ENCODE data around the gene NXPE2. TPM values are rescaled to one million over a fixed set of nuclear protein-coding genes. Genes with fewer than 3 reads are reported as not detected.
"Not testable (repeated sequence)": the region's sequence is repeated elsewhere in the genome, so short reads cannot be mapped to it uniquely, and the experiment has no call there.

NXPE2 gene
- not detected for polyA plus RNA-seq

DNA sequence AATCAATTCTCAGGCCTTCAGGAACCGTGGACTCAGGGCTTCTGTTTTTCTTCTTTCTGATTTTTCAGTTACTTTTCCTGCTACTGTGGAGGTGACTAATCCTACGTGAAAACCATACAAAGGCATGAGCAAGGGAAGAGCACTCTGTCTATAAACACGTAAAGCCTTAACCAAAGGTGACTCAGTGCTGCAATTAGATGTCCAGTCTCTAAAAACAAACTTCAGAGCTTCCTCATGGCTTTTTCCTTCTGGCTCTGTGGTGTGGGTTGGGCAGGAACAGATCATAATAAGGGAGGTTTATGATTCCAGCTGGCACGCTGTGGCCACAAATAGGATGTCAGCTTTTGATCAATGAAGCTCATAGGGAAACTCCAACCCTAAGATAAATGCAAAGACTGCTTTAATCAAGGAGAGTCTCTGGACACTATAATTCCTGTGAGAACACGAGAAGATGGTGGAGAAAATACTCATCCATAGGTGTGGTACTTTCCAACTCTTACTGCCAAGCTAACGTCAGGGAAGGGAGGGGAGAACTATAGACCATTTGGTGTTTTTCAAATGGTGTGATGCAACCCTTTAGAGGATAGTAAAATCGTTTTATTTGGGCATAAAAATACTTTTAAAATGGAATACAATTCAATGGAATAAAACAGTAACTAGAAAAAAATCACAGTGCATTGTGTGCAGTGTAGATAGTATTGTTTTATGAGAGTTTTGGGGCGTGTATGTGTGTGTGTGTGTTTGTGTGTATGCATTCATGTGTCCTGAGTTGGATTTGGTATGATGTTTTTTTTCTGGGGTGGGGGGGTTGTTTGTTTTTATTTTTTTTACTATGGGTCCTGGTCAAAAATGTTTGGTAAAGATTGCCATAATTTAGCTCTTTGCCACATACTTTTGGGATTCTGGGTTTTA is at the start of gene NXPE2:
Gene NXPE2 (plus strand): TSS at position 403 of the 912 bp plus-strand sequence. CDS start 49 bp downstream, at position 452.
- H3K27me3 ChIP-seq (ENCODE audit: control insufficient read depth in 1 of 2, insufficient read depth in 2 of 2, low read length in 2 of 2), result no peaks in the 10 kb centered on the region
- H3K27ac ChIP-seq (ENCODE audit: low read depth in 2 of 2, low read length in 1 of 2), result no peak within 1 kb of the TSS
- H3K9me3 ChIP-seq (ENCODE audit: control insufficient read depth in 2 of 2, insufficient read depth in 1 of 2, low read depth in 1 of 2, low read length in 1 of 2), result no peaks in the 10 kb centered on the region
- H3K4me1 ChIP-seq (ENCODE audit: control insufficient read depth in 2 of 2, insufficient read depth in 2 of 2, low read length in 1 of 2), result no peaks in the 10 kb centered on the region
- H3K4me3 ChIP-seq (ENCODE audit: low read depth in 1 of 2, low read length in 2 of 2), result no peak within 1 kb of the TSS
- 33 to 39% methylated on average over 8 of the region's 8 CpGs for WGBS, 2 donors
- H3K36me3 ChIP-seq (ENCODE audit: control insufficient read depth in 2 of 2, insufficient read depth in 2 of 2, low read length in 1 of 2), result no peaks in the 10 kb centered on the region

DNA sequence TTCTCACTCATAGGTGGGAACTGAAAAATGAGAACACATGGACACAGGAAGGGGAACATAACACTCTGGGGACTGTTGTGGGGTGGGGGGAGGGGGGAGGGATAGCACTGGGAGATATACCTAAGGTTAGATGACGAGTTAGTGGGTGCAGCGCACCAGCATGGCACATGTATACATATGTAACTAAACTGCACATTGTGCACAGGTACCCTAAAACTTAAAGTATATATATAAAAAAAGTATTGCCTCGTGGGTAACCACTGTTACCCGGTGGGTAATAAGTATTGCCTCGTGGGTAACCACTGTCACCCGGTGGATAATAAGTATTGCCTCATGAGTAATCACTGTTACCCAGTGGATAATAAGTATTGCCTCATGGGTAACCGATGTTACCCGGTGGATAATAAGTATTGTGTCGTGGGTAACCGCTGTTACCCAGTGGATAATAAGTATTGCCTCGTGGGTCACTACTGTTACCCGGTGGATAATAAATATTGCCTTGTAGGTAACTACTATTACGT is 46.8 kb upstream of the NXPE2 start:
- H3K36me3 ChIP-seq (ENCODE audit: control insufficient read depth in 2 of 2, insufficient read depth in 2 of 2, low read length in 1 of 2); H3K4me3 ChIP-seq (ENCODE audit: low read depth in 1 of 2, low read length in 2 of 2); H3K4me1 ChIP-seq (ENCODE audit: control insufficient read depth in 2 of 2, insufficient read depth in 2 of 2, low read length in 1 of 2); H3K9me3 ChIP-seq (ENCODE audit: control insufficient read depth in 2 of 2, insufficient read depth in 1 of 2, low read depth in 1 of 2, low read length in 1 of 2); H3K27ac ChIP-seq (ENCODE audit: low read depth in 2 of 2, low read length in 1 of 2); H3K27me3 ChIP-seq (ENCODE audit: control insufficient read depth in 1 of 2, insufficient read depth in 2 of 2, low read length in 2 of 2): not testable (repeated sequence)
- 91 to 93% methylated on average over 13 of the region's 13 CpGs for WGBS, 2 donors

DNA sequence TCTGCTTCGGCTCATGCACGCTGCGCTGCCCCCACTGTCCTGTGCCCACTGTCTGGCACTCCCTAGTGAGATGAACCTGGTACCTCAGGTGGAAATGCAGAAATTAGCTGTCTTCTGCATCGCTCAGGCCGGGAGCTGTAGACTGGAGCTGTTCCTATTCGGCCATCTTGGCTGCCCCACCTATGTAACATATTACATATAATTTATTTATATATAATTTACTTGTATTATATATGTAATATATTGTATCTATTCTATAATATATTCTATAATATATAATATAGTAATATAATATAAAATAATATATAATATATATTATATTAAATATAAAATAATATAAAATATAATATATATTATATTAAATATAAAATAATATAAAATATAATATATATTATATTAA is 38.9 kb upstream of the NXPE2 start:
- H3K4me3 ChIP-seq (ENCODE audit: low read depth in 1 of 2, low read length in 2 of 2), result not testable (repeated sequence)

DNA sequence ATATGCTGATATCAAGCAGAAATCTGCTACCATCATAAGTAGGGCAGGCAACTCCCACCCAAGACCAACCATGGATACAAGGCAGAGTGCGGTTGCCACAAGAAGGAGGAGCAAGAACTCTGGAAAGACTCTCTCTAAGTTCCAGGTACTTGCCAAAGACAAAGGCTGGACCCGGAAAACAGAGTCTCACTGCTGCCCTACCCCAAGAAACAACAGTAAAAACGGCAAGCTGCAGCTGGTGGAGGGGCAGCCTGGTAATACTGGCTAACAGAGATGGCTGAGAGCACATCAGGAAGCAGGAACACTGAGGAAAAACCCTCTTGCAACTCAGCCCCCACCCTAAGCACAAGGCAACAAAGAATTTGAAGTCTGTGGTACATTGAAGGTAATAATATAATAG is 27.7 kb upstream of the NXPE2 start:
- Histone ChIP-seq H3K27ac (ENCODE audit: low read depth in 2 of 2, low read length in 1 of 2) (no peak overlapping the region), H3K4me1 (ENCODE audit: control insufficient read depth in 2 of 2, insufficient read depth in 2 of 2, low read length in 1 of 2) (no peaks in the 10 kb centered on the region), H3K4me3 (ENCODE audit: low read depth in 1 of 2, low read length in 2 of 2) (no peak overlapping the region), H3K9me3 (ENCODE audit: control insufficient read depth in 2 of 2, insufficient read depth in 1 of 2, low read depth in 1 of 2, low read length in 1 of 2) (no peaks in the 10 kb centered on the region), H3K36me3 (ENCODE audit: control insufficient read depth in 2 of 2, insufficient read depth in 2 of 2, low read length in 1 of 2) (no peaks in the 10 kb centered on the region), H3K27me3 (ENCODE audit: control insufficient read depth in 1 of 2, insufficient read depth in 2 of 2, low read length in 2 of 2) (no peaks in the 10 kb centered on the region)
- 76 to 81% methylated on average over 3 of the region's 3 CpGs for WGBS, 2 donors

More for the DNA sequence above, 38.9 kb upstream of the NXPE2 start:
- not testable (repeated sequence) for H3K36me3 ChIP-seq (ENCODE audit: control insufficient read depth in 2 of 2, insufficient read depth in 2 of 2, low read length in 1 of 2); H3K27ac ChIP-seq (ENCODE audit: low read depth in 2 of 2, low read length in 1 of 2); H3K4me1 ChIP-seq (ENCODE audit: control insufficient read depth in 2 of 2, insufficient read depth in 2 of 2, low read length in 1 of 2); H3K9me3 ChIP-seq (ENCODE audit: control insufficient read depth in 2 of 2, insufficient read depth in 1 of 2, low read depth in 1 of 2, low read length in 1 of 2); H3K27me3 ChIP-seq (ENCODE audit: control insufficient read depth in 1 of 2, insufficient read depth in 2 of 2, low read length in 2 of 2)
- WGBS, 2 donors, result 91 to 97% methylated on average over 6 of the region's 6 CpGs

DNA sequence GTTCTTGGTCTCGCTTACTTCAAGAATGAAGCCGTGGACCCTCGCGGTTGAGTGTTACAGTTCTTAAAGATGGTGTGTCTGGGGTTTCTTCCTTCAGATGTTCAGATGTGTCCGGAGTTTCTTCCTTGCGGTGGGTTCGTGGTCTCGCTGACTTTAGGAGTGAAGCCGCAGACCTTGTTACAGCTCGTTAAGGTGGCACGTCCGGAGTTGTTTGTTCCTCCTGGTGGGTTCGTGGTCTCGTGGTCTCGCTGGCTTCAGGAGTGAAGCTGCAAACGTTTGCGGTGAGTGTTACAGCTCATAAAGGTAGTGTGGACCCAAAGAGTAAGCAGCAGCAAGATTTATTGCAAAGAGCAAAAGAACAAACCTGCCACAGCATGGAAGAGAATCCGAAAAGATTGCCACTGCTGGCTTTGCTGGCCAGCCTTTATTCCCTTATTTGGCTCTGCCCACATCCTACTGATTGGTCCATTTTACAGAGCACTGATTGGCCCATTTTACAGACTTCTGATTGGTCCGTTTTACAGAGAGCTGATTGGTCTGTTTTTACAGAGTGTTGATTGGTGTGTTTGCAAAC is 27.1 kb upstream of the NXPE2 start:
- Histone ChIP-seq H3K27me3 (ENCODE audit: control insufficient read depth in 1 of 2, insufficient read depth in 2 of 2, low read length in 2 of 2) (no peaks in the 10 kb centered on the region), H3K4me3 (ENCODE audit: low read depth in 1 of 2, low read length in 2 of 2) (no peak overlapping the region), H3K4me1 (ENCODE audit: control insufficient read depth in 2 of 2, insufficient read depth in 2 of 2, low read length in 1 of 2) (no peaks in the 10 kb centered on the region), H3K9me3 (ENCODE audit: control insufficient read depth in 2 of 2, insufficient read depth in 1 of 2, low read depth in 1 of 2, low read length in 1 of 2) (no peaks in the 10 kb centered on the region), H3K36me3 (ENCODE audit: control insufficient read depth in 2 of 2, insufficient read depth in 2 of 2, low read length in 1 of 2) (no peaks in the 10 kb centered on the region), H3K27ac (ENCODE audit: low read depth in 2 of 2, low read length in 1 of 2) (no peak overlapping the region)
- 92% methylated on average over 19 of the region's 19 CpGs for WGBS, 2 donors

DNA sequence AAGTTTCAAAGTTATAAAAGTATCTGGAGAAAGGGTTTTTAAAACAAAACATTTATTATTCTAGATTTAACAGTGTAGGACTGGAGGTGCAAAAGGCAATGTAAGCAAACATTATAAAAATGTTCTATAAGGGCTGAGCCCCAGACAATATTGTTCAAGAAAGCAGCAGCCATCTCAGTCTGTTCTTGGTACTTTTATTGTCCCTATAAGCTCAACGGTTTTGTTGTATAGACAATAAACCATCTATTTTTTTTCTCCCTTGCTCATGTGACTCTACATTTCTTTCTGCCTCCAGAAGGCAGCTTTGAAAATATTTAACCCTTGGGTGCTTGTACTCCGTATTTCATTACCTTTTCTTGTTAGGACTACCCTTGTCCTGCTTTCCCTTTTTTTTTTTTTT is 25.2 kb upstream of the NXPE2 start:
- Histone ChIP-seq H3K9me3 (ENCODE audit: control insufficient read depth in 2 of 2, insufficient read depth in 1 of 2, low read depth in 1 of 2, low read length in 1 of 2) (no peaks in the 10 kb centered on the region), H3K27ac (ENCODE audit: low read depth in 2 of 2, low read length in 1 of 2) (no peak overlapping the region), H3K36me3 (ENCODE audit: control insufficient read depth in 2 of 2, insufficient read depth in 2 of 2, low read length in 1 of 2) (no peaks in the 10 kb centered on the region), H3K27me3 (ENCODE audit: control insufficient read depth in 1 of 2, insufficient read depth in 2 of 2, low read length in 2 of 2) (no peaks in the 10 kb centered on the region), H3K4me3 (ENCODE audit: low read depth in 1 of 2, low read length in 2 of 2) (no peak overlapping the region), H3K4me1 (ENCODE audit: control insufficient read depth in 2 of 2, insufficient read depth in 2 of 2, low read length in 1 of 2) (no peaks in the 10 kb centered on the region)
- WGBS, 2 donors, result 49 to 52% methylated on average over 2 of the region's 2 CpGs

DNA sequence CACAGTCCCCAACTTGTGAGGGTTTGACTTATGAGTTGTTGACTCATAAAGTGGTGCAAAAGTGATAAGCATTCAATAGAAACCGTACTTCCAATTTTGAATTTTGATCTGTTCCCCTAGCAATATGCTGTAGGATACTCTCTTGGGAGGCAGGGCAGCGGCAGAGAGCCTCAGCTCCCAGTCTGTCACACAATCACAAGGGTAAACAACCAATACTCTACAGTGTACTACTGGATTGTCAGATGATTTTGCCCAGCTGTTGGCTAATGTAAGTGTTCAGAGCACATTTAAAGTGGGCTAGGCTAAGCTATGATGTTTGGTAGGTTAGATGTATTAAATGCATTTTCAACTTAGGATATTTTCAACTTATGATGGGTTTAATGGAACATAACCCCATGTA is 13.7 kb upstream of the NXPE2 start:
- H3K36me3 ChIP-seq (ENCODE audit: control insufficient read depth in 2 of 2, insufficient read depth in 2 of 2, low read length in 1 of 2), result no peaks in the 10 kb centered on the region
- H3K27me3 ChIP-seq (ENCODE audit: control insufficient read depth in 1 of 2, insufficient read depth in 2 of 2, low read length in 2 of 2), result no peaks in the 10 kb centered on the region
- H3K9me3 ChIP-seq (ENCODE audit: control insufficient read depth in 2 of 2, insufficient read depth in 1 of 2, low read depth in 1 of 2, low read length in 1 of 2), result no peaks in the 10 kb centered on the region
- H3K4me1 ChIP-seq (ENCODE audit: control insufficient read depth in 2 of 2, insufficient read depth in 2 of 2, low read length in 1 of 2), result no peaks in the 10 kb centered on the region
- H3K4me3 ChIP-seq (ENCODE audit: low read depth in 1 of 2, low read length in 2 of 2), result no peak overlapping the region
- H3K27ac ChIP-seq (ENCODE audit: low read depth in 2 of 2, low read length in 1 of 2), result no peak overlapping the region
- 49 to 53% methylated on average over 2 of the region's 2 CpGs for WGBS, 2 donors

DNA sequence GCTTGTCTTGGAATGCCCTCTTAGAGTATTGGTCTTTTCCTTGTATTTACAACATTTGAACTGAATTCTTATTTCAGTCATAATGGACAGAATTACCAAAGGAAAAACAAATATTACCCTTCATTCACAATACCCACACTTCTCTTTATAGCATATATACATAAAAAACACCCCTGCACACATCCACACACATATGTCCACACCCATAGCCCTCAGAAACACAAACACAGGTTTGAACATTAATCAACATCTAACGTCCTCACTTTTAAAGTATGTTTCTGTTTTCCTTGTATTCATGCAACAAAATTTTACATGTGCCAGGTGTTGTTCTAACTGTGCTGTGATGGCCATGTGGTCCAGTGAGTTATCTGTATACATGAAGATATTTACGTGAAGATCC is 11.6 kb upstream of the NXPE2 start:
- no peaks in the 10 kb centered on the region for H3K36me3 ChIP-seq (ENCODE audit: control insufficient read depth in 2 of 2, insufficient read depth in 2 of 2, low read length in 1 of 2)
- 57 to 62% methylated on average over 2 of the region's 2 CpGs for WGBS, 2 donors
- no peak overlapping the region for H3K27ac ChIP-seq (ENCODE audit: low read depth in 2 of 2, low read length in 1 of 2)

DNA sequence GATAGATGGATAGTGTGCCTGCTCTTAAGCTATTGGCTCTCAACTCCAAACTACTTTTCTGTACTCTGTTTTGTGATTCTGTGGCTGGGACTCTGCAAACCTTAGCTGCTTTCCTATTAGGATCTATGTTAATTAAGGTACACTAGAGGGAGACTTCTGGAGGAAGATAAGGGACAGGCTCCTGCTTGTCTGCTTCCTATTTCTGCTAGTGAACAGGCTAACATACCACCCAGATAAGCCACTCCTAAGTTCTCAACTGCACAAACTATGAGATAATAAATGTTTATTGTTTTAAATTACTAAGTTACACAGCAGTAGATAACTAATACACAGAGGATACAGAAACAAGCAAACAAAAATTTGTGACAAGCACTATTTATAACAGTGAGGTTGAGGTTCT is 10.2 kb upstream of the NXPE2 start:
- Histone ChIP-seq H3K27ac (ENCODE audit: low read depth in 2 of 2, low read length in 1 of 2) (no peak overlapping the region), H3K4me1 (ENCODE audit: control insufficient read depth in 2 of 2, insufficient read depth in 2 of 2, low read length in 1 of 2) (no peaks in the 10 kb centered on the region), H3K4me3 (ENCODE audit: low read depth in 1 of 2, low read length in 2 of 2) (no peak overlapping the region), H3K9me3 (ENCODE audit: control insufficient read depth in 2 of 2, insufficient read depth in 1 of 2, low read depth in 1 of 2, low read length in 1 of 2) (no peaks in the 10 kb centered on the region), H3K36me3 (ENCODE audit: control insufficient read depth in 2 of 2, insufficient read depth in 2 of 2, low read length in 1 of 2) (no peaks in the 10 kb centered on the region), H3K27me3 (ENCODE audit: control insufficient read depth in 1 of 2, insufficient read depth in 2 of 2, low read length in 2 of 2) (no peaks in the 10 kb centered on the region)

More for the DNA sequence above, 11.6 kb upstream of the NXPE2 start:
- H3K4me1 ChIP-seq (ENCODE audit: control insufficient read depth in 2 of 2, insufficient read depth in 2 of 2, low read length in 1 of 2), result no peaks in the 10 kb centered on the region
- no peaks in the 10 kb centered on the region for H3K9me3 ChIP-seq (ENCODE audit: control insufficient read depth in 2 of 2, insufficient read depth in 1 of 2, low read depth in 1 of 2, low read length in 1 of 2)
- no peak overlapping the region for H3K4me3 ChIP-seq (ENCODE audit: low read depth in 1 of 2, low read length in 2 of 2)
- no peaks in the 10 kb centered on the region for H3K27me3 ChIP-seq (ENCODE audit: control insufficient read depth in 1 of 2, insufficient read depth in 2 of 2, low read length in 2 of 2)

DNA sequence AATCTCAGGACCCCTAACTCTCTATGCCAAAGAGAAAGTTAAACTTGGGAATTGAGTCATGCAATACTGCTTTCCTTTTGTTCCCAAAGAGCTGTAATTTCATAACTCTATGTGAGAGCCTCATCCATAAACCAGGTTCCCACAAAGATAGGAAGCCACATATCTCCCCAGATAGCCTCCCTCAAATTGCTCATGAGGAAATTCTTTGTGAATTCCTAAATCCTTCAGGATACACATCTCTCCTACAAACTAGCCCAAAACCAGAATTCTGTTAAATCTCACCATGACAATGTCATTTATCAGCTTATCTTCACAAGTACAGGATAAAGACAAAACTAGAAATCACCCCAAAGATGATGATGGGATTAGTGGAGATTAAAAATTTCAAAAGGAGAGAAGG is 4.7 kb upstream of the NXPE2 start:
- H3K27me3 ChIP-seq (ENCODE audit: control insufficient read depth in 1 of 2, insufficient read depth in 2 of 2, low read length in 2 of 2), result no peaks in the 10 kb centered on the region
- H3K9me3 ChIP-seq (ENCODE audit: control insufficient read depth in 2 of 2, insufficient read depth in 1 of 2, low read depth in 1 of 2, low read length in 1 of 2), result no peaks in the 10 kb centered on the region
- H3K4me3 ChIP-seq (ENCODE audit: low read depth in 1 of 2, low read length in 2 of 2), result no peak overlapping the region
- no peaks in the 10 kb centered on the region for H3K36me3 ChIP-seq (ENCODE audit: control insufficient read depth in 2 of 2, insufficient read depth in 2 of 2, low read length in 1 of 2)
- H3K27ac ChIP-seq (ENCODE audit: low read depth in 2 of 2, low read length in 1 of 2), result no peak overlapping the region
- H3K4me1 ChIP-seq (ENCODE audit: control insufficient read depth in 2 of 2, insufficient read depth in 2 of 2, low read length in 1 of 2), result no peaks in the 10 kb centered on the region

Measured in esophagus (tissue), 2 donors.